PFSK-1 (cell line): ENCODE results near the gene ZFC3H1.

Experiments used
- FOXP2 ChIP-seq: optimal IDR thresholded peaks from 2 replicates; pipeline ENCODE3; 2011; ENCODE audit warnings: borderline replicate concordance, control low read depth, inconsistent platforms; ENCODE audit not compliant: insufficient read depth; ENCODE audit errors: extremely low read length, extremely low read depth
- POLR2AphosphoS5 ChIP-seq: IDR thresholded peaks from 2 replicates; pipeline ENCODE4 v1.6.1; 2012; ENCODE audit warnings: low read depth, mild to moderate bottlenecking, control low read depth, low read length, moderate library complexity
- REST ChIP-seq, 2 experiments: IDR thresholded peaks; 2 replicates each; pipeline versions ENCODE4 v1.6.1 to v1.8.0; 2011 to 2012; ENCODE audit warnings: low read depth in 2 of 2, low read length in 2 of 2, control low read depth in 1 of 2, inconsistent platforms in 1 of 2, mild to moderate bottlenecking in 1 of 2, moderate library complexity in 1 of 2; ENCODE audit not compliant: insufficient read depth in 1 of 2
- SIN3A ChIP-seq: IDR thresholded peaks from 2 replicates; pipeline ENCODE4 v1.6.1; 2012; ENCODE audit warnings: mild to moderate bottlenecking, low read length, moderate library complexity, borderline replicate concordance; ENCODE audit not compliant: insufficient read depth
- TAF1 ChIP-seq: IDR thresholded peaks from 2 replicates; pipeline ENCODE4 v1.6.1; 2012; ENCODE audit warnings: low read length, control low read depth, borderline replicate concordance; ENCODE audit not compliant: insufficient read depth

The ZFC3H1 gene

DNA sequence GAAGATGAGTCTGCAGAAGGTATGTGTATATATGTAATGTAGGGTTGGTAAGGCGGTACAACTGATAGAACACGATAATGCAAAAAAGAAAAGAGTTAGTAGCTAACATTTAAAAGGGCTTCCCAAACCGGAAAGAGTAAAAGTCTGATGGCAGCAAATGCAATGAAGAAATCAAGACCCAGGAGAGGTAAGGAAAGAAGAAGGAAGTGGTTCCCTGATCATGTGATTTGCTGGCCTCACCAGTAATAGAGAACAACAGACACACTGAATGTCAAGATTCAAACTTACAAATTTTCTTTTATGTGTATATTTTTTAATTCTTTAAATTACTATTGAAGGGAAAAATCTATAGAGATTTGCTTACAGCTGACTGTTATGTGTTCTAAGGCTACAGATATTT is 18.4 kb downstream of the ZFC3H1 start:
- TF ChIP-seq REST (IDR thresholded peaks at IDR 0.05; ENCODE audit: insufficient read depth in 1 of 2, low read depth in 2 of 2, low read length in 2 of 2) (no peak), FOXP2 (no peak)

DNA sequence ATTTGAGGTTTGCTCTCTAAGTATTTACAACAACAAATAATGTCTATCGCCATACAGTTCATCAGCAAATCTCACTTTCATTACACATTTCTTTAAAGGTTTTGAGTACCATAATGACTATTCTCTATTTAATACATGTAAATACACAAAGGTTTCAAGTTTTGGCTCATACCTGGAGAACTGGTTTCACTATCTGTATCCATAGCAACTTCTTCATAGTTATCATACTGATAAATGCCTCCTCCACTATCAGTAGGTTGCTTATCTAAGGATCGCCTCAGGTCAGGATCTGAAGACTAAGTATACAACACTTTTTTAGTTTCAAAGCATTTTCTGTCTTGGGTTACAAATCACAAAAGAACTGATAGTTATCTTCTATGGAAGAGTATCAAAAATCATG is 21.4 kb downstream of the ZFC3H1 start:
- TF ChIP-seq SIN3A (no peak), TAF1 (no peak), POLR2AphosphoS5 (no peak), FOXP2 (no peak), REST (IDR thresholded peaks at IDR 0.05; ENCODE audit: insufficient read depth in 1 of 2, low read depth in 2 of 2, low read length in 2 of 2) (no peak)

- no peak for TF ChIP-seq REST (IDR thresholded peaks at IDR 0.05; ENCODE audit: insufficient read depth in 1 of 2, low read depth in 2 of 2, low read length in 2 of 2)
- no peak for TF ChIP-seq TAF1
- TF ChIP-seq POLR2AphosphoS5 = no peak
- TF ChIP-seq FOXP2 = no peak
- TF ChIP-seq SIN3A = no peak
Observed at GRCh38 chr12:71641390-71641789, 22.3 kb downstream of the ZFC3H1 start.

- no peak for TF ChIP-seq REST (IDR thresholded peaks at IDR 0.05; ENCODE audit: insufficient read depth in 1 of 2, low read depth in 2 of 2, low read length in 2 of 2)
- TF ChIP-seq POLR2AphosphoS5 = no peak
- no peak for TF ChIP-seq FOXP2
- TF ChIP-seq SIN3A = no peak
- no peak for TF ChIP-seq TAF1
Observed at GRCh38 chr12:71640316-71640715, 23.3 kb downstream of the ZFC3H1 start.

GRCh38 chr12:71639341-71639760 is 24.3 kb downstream of the ZFC3H1 start:
- TF ChIP-seq SIN3A = no peak
- no peak for TF ChIP-seq REST (IDR thresholded peaks at IDR 0.05; ENCODE audit: insufficient read depth in 1 of 2, low read depth in 2 of 2, low read length in 2 of 2)
- no peak for TF ChIP-seq TAF1
- no peak for TF ChIP-seq POLR2AphosphoS5
- no peak for TF ChIP-seq FOXP2
